ENCODE results near the gene TAS1R1. TPM values are rescaled to one million over a fixed set of nuclear protein-coding genes. Genes with fewer than 3 reads are reported as not detected.

The TAS1R1 gene
- total RNA-seq, 1 experiment from 2014 or later, result not detected

- Mint-ChIP-seq H3K27ac (ENCODE audit: unreplicated experiment) (no peak overlapping the region), H3K9me3 (ENCODE audit: unreplicated experiment) (no peaks in the 10 kb centered on the region), H3K36me3 (ENCODE audit: insufficient read depth, unreplicated experiment) (peaks cover 15% of the 10 kb centered on the region), H3K27me3 (ENCODE audit: insufficient read depth, unreplicated experiment) (no peaks in the 10 kb centered on the region), H3K4me1 (ENCODE audit: low read depth, unreplicated experiment) (no peaks in the 10 kb centered on the region), H3K4me3 (ENCODE audit: unreplicated experiment) (no peak overlapping the region)
- TF ChIP-seq CTCF (IDR thresholded peaks at IDR 0.05; ENCODE audit: insufficient read depth in 1 of 2, low read depth in 1 of 2, low read length in 1 of 2, severe bottlenecking in 1 of 2, unreplicated experiment in 1 of 2), result no peak
- POLR2A ChIA-PET, result no interaction called here
- CTCF ChIA-PET, result no interaction called here
- DNase-seq, result no peak
- no TSS peak for BruUV-seq (replicated peaks)
- Histone ChIP-seq H3K4me1 (0 out of 2 replicates have a peak, but pooled peaks cover 3% of the 10 kb centered on the region), H3K9me3 (no peaks in the 10 kb centered on the region), H3K36me3 (ENCODE audit: control insufficient read depth, insufficient read depth, low read length) (no peaks in the 10 kb centered on the region), H3K4me3 (ENCODE audit: low read depth, low read length) (no peak overlapping the region), H3K27me3 (replicated peaks; ENCODE audit: control insufficient read depth, insufficient read depth, low read length) (no peaks in the 10 kb centered on the region)
- intact Hi-C loops (cut with micrococcal nuclease; ENCODE audit: unreplicated experiment), result no loop called here
Observed at GRCh38 chr1:6519491-6519934, 35.6 kb upstream of the TAS1R1 start.

GRCh38 chr1:6519935-6520671 is 35.0 kb upstream of the TAS1R1 start:
- no peak overlapping the region for H3K4me3 ChIP-seq (ENCODE audit: low read depth, low read length)
- DNase-seq, result no peak
- no peaks in the 10 kb centered on the region for H3K9me3 ChIP-seq
- CTCF ChIA-PET, result no interaction called here
- H3K27me3 ChIP-seq (replicated peaks; ENCODE audit: control insufficient read depth, insufficient read depth, low read length), result no peaks in the 10 kb centered on the region
- no peaks in the 10 kb centered on the region for H3K36me3 ChIP-seq (ENCODE audit: control insufficient read depth, insufficient read depth, low read length)
- no peaks in the 10 kb centered on the region for H3K9me3 Mint-ChIP-seq (ENCODE audit: unreplicated experiment)
- no peak overlapping the region for H3K4me3 Mint-ChIP-seq (ENCODE audit: unreplicated experiment)
- H3K4me1 ChIP-seq, result 0 out of 2 replicates have a peak, but pooled peaks cover 3% of the 10 kb centered on the region
- POLR2A ChIA-PET, result no interaction called here
- TF ChIP-seq CTCF (IDR thresholded peaks at IDR 0.05; ENCODE audit: insufficient read depth in 1 of 2, low read depth in 1 of 2, low read length in 1 of 2, severe bottlenecking in 1 of 2, unreplicated experiment in 1 of 2), result no peak
- intact Hi-C loops (cut with micrococcal nuclease; ENCODE audit: unreplicated experiment), result no loop called here
- no TSS peak for BruUV-seq (replicated peaks)
- H3K27ac Mint-ChIP-seq (ENCODE audit: unreplicated experiment), result no peak overlapping the region
- peaks cover 16% of the 10 kb centered on the region for H3K36me3 Mint-ChIP-seq (ENCODE audit: insufficient read depth, unreplicated experiment)
- no peaks in the 10 kb centered on the region for H3K4me1 Mint-ChIP-seq (ENCODE audit: low read depth, unreplicated experiment)
- H3K27me3 Mint-ChIP-seq (ENCODE audit: insufficient read depth, unreplicated experiment), result no peaks in the 10 kb centered on the region

- CTCF ChIA-PET, result no interaction called here
- no peak for DNase-seq
- Histone ChIP-seq H3K36me3 (ENCODE audit: control insufficient read depth, insufficient read depth, low read length) (no peaks in the 10 kb centered on the region; the same call in 1 of the 2 replicates), H3K27me3 (replicated peaks; ENCODE audit: control insufficient read depth, insufficient read depth, low read length) (no peaks in the 10 kb centered on the region), H3K9me3 (no peaks in the 10 kb centered on the region), H3K4me3 (ENCODE audit: low read depth, low read length) (no peak overlapping the region), H3K4me1 (0 out of 2 replicates have a peak, but pooled peaks cover 3% of the 10 kb centered on the region)
- H3K27ac Mint-ChIP-seq (ENCODE audit: unreplicated experiment), result no peak overlapping the region
- H3K27me3 Mint-ChIP-seq (ENCODE audit: insufficient read depth, unreplicated experiment), result no peaks in the 10 kb centered on the region
- H3K36me3 Mint-ChIP-seq (ENCODE audit: insufficient read depth, unreplicated experiment), result peaks cover 16% of the 10 kb centered on the region
- no peak overlapping the region for H3K4me3 Mint-ChIP-seq (ENCODE audit: unreplicated experiment)
- POLR2A ChIA-PET, result interaction anchor here (0.5 kb wide), 1 partner anchor 1449 kb away, joined by 3 read pairs; no protein-coding TSS in a partner anchor
- intact Hi-C loops (cut with micrococcal nuclease; ENCODE audit: unreplicated experiment), result no loop called here
- no peaks in the 10 kb centered on the region for H3K9me3 Mint-ChIP-seq (ENCODE audit: unreplicated experiment)
- no peaks in the 10 kb centered on the region for H3K4me1 Mint-ChIP-seq (ENCODE audit: low read depth, unreplicated experiment)
- no peak for TF ChIP-seq CTCF (IDR thresholded peaks at IDR 0.05; ENCODE audit: insufficient read depth in 1 of 2, low read depth in 1 of 2, low read length in 1 of 2, severe bottlenecking in 1 of 2, unreplicated experiment in 1 of 2)
- TSS peak; percentile 42 for BruUV-seq (replicated peaks)
Observed at GRCh38 chr1:6521536-6521935, 33.6 kb upstream of the TAS1R1 start.

Data from Caco-2 (cell line).